GM20431 (cell line): Measurements from ENCODE around the gene SP3.

Source experiments
- in situ Hi-C: fragments of 300-500 bp; cut with MseI, MboI; formaldehyde crosslinking; loops from one replicate; pipeline ENCODE4 v1.15.0; 2020; ENCODE audit warnings: low sequenced_read_pairs; ENCODE audit not compliant: unreplicated experiment

SP3 gene

DNA sequence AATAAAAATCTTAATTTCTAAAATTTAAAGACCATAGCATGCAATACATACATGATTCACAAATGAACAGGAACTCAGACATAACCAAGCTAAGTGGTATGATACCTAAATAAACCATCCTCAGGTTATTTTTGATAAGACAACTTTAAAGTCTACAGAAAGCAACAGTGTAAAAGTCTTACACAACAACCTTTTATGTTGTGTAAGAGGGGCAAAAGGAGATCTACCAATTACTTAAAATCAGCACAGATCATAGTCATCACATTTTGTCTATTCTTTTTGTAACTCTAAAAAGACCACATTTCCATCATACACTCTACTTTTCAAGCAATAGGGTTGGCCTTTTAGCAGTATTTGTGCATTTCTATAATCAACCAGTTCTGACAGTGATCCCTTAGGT lies 16.3 kb downstream of the SP3 start:
- in situ Hi-C loops, result no loop called here

DNA sequence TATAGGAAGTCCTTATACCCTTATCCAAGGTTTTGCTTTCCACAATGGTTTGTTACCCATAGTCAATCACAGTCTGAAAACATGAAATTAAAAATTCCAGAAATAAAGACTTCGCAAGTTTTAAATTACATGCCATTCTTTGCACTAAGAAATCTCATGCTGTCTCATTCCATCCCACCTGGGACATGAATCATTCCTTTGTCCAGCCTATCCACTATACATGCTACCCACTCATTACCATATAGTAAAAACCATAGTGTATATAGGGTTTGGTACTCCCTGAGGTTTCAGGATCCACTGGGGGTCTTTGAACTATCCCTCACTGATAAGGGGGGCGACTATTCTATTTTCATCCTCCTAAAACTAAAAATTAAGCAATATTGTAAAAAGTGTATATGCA lies 17.0 kb downstream of the SP3 start:
- in situ Hi-C loops, result no loop called here

DNA sequence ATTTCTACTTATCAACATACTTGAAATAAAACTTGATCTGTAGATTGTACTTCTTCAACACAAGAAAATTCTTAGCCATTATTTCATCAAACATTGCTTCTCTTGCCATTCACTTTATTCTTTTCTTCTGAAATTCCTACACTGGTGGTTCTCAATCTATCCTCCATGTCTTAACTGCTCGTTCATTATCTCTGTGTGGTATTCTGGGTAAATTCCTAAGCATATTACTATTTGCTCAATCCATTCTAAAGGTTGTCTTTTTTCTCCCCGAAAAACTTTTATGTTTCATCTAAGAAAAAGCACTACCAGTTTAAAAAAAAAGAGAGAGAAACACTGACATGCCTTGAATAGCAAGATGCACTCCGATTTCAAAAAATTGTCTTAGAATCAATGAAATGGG lies 18.0 kb downstream of the SP3 start:
- in situ Hi-C loops, result no loop called here

DNA sequence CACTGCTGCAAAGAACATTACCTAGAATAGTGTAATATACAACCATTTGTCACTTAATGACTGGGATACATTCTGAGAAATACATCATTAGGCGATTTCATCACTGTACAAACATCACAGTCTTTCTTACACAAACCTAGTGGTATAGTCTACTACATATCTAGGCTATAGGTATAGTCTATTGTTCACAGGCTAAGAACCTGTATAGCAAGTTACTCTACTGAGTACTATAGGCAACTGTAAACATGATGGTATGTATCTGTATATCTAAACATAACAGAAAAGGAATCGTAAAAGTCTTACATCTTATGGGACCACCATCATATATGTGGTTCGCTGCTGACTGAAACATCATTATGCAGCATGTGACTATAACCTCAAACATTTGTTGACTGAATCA lies 21.4 kb downstream of the SP3 start:
- in situ Hi-C loops, result no loop called here

DNA sequence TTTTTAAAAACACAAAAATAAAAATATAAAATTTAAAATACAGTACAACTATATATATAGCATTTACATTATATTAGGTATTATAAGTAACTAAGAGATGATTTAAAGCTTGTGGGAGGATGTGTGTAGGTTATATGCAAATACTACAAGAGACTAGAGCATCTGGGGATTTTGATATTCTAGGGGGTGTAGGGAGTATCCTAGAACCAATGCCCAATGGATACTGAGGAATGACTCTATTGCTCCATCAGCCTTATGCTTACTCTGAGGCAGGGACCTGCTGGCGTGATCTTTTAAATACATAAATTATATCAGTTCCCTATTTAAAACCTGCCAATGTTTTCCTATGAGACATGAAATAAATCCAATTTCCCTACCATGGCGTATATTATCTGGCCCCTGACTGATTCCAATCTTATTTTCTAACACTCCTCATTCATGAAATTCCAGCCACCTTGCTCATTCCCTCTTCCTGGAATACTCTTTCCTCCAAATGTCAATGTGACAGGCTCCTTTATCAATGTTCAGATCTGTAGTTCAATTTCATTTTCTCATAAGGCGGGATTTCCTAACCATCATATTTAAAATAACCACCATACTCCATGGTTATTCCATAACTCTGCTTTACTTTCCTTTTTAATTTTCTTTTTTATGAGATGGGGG lies 22.2 kb downstream of the SP3 start:
- in situ Hi-C loops, result no loop called here

DNA sequence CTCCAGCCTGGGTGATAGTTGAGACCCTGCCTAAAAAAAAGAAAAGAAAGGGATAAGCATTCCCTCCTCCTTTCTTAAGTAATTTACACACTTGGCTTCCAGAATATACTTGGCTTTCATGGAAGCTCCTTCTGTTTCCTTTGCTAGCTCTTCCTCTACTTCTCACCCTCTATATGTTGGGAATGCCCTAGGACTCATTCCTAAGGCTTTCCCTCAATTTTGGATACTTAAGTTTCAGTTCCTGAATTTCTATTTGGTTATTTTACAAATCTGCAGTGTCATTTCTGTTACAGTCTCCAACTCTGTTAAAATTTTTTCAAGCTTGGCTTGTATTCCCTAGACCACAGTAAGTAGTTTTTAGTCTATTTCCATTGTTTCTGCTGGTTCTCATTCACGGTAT lies 23.6 kb downstream of the SP3 start:
- in situ Hi-C loops, result no loop called here

DNA sequence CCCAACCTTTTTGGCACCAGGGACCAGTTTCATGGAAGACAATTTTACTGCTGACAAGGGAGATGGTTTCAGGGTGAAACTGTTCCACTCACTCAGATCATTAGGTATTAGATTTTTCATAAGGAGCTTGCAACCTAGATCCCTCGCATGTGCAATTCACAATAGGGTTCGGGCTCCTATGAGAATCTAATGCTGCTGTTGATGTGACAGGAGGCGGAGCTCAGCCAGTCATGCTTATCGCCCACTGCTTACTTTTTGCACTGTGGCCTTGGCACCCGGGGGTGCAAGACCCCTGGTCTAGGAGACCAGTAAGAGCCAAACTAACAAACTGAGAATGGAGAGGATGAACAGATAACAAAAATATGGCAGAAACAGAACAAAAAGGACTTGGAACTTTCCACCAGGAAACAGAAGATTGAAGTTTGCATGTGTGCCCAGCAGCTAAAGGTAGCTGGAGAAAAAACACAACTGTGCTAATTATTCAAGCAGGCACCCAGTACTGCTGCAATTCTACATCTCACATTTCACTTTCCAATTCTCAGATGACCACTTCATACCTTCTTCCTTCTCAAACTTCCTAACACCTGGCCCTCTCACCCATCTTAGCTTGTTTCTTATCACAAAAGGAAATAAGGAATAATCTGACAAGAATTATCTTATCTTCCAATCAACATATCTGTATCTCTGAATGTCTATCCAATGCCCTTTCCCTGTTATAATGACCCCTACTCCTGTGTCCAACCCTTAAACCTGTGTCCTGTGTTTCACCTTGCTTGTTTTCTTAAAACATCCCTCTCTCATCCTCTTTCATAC lies 24.8 kb downstream of the SP3 start:
- in situ Hi-C loops, result no loop called here

DNA sequence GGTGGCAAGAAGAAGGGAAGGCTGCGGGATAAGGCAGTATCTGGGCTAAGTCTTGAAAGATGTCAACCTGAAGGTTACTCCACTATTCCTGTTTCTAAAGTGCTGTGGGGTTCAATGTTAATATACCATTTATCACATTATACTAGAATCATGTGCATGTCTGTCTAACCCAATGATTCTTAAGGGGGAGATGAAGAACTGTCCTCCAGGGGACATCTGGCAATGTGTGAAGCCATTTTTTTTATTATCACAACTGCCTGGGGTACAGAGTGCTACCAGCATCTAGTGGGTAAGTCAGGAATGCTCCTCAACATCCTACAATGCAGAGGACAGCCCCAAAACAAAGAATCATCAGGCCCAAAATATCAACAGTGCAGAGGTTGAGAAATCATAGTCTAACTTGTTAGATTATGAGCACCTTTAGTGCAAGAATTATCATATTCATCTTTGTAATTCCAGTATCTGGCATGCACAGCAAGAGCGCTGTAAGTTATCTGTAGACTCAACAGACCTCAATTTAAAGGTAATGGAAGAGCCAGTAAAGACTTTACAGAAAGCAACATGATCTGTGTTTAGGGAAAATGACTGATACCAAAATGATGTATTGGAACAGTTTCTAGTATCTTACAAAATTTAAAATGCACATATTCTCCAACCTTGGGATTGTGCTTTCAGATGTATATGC lies 26.3 kb downstream of the SP3 start:
- in situ Hi-C loops, result no loop called here

DNA sequence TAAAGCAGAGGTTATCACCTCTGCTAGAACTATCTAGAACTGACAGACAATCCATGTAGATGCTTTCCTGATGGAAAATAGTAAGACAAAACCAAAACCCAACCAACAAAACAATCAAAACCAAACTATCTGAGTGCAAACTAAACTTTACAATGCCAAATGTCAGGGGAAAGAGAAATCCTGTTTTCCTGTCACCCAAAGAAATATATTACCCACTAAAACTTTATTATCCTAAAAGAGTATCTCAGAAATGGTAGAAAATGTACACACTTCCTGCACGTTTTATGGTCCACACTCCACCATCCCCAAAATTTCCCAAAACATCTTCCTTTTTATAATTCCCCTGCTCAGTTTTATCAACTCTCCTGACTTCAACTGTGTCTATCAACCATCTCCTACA lies 29.9 kb downstream of the SP3 start:
- in situ Hi-C loops, result no loop called here

DNA sequence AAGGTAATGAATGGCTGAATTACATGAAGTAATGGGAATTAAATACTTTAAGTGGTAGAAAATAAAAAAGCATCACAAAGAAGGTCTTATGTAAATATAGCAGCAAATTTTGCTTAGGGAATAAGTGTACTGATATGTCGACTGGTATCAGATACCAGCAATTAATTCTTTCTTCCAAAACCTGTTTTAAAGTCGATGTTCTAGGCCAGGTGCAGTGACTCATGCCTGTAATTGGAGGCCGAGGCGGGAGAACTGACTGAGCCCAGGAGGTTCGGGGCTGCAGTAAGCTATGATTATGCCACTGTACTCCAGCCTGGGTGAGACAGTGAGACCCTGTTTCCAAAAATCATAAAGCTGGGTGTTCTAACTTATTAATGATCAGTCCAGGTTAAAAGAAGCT lies 30.3 kb downstream of the SP3 start:
- in situ Hi-C loops, result no loop called here

DNA sequence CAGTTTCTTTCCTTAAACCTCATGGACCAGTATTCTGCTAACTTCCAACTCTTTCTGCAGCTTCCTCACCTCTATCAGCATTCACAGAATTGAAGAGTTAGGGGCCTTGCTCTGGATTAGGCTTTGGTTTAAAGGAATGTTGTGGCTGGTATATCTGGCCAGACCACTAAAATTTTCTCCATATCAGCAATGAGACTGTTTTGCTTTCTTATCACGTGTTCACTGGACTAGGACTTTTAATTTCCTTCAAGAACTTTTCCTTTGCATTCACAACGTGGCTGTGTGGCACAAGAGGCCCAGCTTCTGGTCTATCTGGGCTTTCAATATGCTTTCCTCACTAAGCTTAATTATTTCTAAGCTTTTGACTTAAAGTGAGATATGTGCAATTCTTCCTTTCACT lies 33.4 kb downstream of the SP3 start:
- in situ Hi-C loops, result no loop called here

DNA sequence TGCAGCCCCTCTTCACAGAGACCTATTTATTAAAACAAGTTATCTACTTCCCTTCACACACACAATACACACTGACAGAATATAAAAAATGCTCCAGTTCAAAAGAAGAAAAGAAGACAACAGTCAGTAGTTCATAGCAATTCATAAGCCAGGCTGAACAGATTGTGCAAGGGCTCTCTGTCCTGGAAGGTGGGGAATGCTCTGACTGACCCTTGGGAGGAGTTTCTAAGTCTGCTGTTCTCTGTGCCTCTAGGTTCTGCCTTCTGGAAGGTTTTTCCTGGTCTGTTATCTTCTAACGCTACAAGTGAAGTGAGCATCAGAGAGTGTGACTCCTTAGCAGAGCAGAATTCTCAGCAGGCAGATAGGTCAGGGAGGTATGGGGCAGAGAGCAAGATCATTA lies 35.7 kb downstream of the SP3 start:
- in situ Hi-C loops, result no loop called here

DNA sequence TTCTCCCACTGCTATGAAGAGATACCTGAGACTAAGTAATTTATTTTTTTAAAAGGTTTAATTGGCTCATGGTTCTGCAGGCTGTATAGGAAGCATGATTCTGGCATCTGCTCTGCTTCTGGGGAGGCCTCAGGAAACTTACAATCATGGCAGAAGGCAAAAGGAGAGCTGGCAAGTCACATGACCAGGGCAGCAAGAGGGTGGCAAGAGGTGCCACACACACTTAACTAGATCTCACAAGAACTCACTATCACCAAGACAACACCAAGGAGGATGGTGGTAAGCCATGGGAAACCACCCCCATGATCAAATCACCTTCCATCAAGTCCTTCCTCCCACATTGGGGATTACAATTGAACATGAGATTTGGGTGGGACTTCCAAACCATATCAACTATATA lies 38.3 kb downstream of the SP3 start:
- in situ Hi-C loops, result no loop called here

DNA sequence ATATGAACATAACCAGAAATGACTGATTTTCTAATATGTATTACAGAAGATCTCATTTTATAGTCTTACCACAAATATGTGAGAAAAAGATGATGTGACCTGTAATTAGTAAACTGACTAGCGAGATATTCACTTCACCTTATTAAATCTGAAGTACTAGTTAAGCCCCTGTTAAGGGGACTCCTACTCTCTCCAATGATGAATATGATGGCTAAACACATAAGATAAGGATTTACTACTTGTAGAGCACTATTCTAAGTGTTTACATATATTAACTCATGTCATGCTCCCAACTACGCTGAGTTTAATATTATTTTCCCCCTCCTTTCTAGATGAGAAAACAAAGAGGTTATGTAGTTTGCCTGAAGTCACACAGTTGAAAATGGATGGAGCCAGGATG lies 40.9 kb downstream of the SP3 start:
- in situ Hi-C loops, result no loop called here

DNA sequence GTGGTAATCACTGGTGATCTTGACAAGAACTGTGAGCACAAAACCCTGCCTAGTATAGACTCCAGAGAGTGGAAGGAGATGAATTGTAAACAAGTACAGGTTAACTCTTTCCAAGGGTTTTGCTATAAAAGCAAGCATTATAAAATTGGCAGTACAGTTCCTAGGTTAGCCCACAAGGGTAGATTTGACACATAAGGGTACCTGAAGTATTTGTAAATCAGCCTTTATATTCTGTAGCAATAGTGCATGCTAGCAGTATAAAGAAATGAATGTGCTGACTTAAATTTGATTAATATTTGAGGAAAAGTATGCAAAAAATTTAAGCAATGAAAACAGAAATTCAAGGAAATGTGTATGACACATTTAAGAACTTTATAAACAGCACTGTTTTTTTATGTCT lies 42.4 kb downstream of the SP3 start:
- in situ Hi-C loops, result no loop called here

DNA sequence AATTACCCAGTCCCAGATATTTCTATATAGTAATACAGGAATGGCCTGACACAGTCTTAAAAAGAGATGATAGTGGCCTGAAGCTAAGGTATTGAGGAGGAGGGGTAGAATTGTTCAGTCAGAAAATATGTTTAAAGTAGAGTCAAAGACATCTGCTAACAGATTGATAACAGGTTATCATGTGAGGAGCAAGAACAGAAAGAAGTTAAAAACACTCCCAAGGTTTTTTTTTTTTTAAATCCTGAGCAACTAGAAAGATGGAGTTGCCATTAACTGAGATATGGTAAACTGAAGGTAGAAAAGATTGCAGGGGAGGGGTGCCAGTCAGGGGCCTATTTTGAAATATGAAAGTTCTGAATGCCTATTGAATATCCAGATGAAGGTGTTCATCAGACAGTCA lies 43.1 kb downstream of the SP3 start:
- in situ Hi-C loops, result no loop called here

DNA sequence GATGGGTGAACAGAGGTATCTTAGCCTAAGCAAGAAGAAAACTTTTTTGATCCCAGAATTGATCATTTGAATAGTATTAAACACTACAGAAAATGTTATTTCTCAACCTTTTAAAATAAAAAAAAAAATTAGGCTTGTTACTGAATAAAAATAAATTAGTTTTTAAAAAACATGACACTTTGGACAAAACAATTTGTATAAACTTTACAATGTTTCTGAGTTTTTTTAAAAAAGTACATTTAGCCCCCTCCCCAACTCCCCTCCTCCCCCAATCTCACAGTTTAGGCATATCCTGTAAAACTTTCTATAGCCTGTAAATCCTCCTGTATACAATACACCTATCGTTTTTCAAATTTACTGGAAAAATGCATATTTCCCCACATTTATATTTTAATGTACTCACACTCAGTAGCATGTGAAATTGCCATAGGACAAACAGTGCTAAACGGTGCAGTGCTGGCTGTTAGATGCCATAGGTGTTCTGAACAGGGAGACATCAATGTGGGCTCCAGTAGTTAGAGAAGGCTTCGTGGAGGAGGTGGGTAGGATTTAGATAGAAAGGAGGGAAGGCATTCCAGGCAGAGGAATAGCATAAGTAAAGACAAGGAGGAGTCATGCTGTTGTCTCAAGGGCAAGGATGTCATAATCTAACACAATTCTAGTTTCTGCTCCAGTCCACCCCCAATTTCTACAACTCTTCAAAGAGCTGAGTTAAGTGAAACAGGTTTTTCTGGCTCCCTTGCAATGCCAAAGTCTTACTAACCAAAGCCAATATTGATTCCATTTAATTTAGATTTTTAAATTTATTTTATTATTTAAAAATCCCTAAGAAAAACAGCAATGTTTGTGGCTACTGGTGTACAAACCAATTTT lies 50.9 kb downstream of the SP3 start:
- in situ Hi-C loops, result no loop called here

DNA sequence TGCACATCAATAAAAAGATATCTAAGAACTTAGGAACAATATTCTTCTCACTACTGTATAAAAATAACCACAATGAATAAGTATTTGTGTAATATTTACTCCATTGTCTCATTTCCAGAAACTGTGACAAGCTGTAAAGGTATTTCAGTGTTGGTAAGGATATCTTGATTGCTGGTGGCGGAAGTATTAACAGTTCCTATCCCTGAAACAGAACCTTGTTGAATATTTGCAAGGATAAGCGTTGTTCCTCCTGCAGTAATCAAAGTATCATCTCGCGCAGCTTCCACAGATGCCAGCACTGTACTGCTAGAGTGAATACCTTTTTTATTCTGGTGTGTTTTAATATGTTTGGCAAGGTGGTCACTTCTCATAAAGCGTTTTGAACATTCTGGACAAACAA lies 55.3 kb downstream of the SP3 start:
- in situ Hi-C loops, result no loop called here

DNA sequence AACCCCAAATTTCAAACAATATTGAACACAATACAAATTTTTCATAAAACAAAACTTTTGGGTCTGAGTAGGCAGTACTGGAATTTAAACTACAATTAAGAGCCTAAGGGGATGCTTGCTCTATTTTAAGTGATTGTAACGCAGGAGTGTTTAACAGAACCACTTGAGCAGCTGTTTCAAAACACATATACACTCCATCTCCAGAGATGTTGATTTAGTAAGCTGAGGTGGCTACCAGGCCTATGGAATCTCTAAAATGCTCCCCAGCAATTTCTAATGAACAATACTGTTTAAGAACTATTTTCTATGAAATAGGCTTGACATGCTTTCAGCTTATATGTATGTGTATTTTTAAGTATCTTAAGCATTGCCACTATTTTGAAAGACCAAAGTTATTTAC lies 58.5 kb downstream of the SP3 start:
- in situ Hi-C loops, result no loop called here

DNA sequence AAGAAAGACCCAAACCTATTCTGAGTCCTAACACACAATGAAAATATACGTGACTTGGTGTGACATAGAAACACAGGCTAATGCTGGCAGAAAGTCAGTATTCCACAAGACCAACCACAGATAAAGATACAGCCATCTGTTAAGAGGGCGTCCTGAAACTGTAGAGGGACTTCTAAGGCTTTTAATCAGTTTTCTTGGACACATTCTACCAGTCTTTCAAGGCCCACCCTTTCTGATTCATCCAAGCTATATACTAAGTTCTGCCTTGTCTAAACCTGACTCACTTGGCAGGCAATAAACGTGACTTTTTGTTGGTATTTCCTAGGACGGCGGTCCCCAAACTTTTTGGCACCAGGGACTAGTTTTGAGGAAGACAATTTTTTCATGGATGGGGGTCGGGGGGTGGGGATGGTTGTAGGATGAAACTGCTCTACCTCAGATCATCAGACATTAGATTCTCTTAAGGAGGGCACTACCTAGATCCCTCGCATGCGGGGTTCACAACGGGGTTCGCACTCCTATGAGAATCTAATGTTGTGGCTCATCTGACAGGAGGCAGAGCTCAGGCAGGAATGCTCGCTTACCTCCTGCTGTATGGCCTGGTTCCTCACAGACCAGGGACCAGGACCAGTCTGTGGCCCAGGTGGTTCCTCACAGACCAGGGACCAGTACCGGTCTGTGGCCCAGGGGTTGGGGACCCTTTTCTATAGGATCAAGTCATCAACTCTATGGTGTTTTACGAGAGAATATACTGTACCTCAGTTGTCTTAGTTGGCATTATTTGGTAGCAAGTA lies 61.4 kb downstream of the SP3 start:
- in situ Hi-C loops, result no loop called here
